Stimulated activated CD8-positive, alpha-beta memory T cell treated with anti-CD3 and anti-CD28 coated beads, Interleukin-15, amount 100 ng/mL, for 24 hours (primary cell): ENCODE measurements around the gene MAP4K3.
"Not testable (repeated sequence)": the region's sequence is repeated elsewhere in the genome, so short reads cannot be mapped to it uniquely, and the experiment has no call there.

ENCODE experiments used
- DNase-seq: peaks from one replicate; pipeline ENCODE4 v3.0.0-alpha.2; 2020; ENCODE audit warnings: low read depth

MAP4K3 gene

DNA sequence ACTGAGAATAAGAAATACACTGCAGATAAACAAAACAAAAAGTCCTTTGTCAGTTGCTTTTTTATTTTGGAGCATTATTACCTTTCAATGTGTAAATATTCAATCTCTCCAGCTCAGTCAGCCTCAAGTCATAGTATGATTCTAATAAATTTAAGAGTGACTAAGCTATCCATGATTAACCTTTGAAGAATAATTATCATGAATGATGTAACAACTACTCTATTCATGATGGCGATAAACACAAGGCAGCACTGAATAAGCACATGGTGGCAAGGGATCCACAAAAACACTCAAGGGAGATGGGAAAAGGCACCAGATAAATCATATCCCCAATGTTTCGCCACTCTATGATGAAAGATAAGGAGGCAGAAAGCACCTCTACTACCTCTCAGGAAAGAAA is 67.0 kb downstream of the MAP4K3 start:
- DNase-seq, result no peak

DNA sequence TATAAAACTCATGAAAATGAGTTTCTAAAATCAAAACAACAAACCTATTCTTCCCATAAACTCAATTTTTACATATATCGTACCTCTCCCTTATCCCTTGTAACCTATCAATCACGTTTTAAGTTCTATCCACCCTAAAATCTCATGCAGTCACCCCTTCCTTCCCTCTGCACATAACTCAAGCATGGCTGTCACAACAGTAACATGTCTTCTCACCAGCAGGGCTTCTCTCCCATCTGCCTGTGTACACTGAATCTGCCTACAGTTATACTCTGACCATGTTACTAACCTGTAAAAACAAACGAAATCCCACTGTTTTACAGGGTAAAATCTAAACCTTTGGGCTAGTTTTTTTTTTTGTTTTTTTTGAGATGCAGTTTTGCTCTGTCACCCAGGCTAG is 68.2 kb downstream of the MAP4K3 start:
- DNase-seq, result no peak

DNA sequence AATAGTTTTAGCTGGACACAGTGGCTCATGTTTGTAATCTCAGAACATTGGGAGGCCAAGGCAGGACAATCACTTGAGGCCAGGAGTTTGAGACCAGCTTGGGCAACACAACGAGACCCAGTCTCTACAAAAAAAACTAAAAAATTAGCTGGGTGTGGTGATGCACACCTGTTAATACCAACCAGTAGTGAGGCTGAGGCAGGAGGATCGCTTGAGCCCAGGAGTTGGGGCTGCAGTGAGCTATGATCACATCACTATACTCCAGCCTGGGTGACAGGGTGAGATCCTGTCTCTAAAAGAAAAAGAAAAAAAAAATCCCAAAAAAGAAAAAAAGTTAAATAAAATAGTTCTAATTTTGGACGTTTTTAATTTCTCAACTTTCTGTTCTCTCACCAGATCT is 68.7 kb downstream of the MAP4K3 start:
- no peak for DNase-seq

DNA sequence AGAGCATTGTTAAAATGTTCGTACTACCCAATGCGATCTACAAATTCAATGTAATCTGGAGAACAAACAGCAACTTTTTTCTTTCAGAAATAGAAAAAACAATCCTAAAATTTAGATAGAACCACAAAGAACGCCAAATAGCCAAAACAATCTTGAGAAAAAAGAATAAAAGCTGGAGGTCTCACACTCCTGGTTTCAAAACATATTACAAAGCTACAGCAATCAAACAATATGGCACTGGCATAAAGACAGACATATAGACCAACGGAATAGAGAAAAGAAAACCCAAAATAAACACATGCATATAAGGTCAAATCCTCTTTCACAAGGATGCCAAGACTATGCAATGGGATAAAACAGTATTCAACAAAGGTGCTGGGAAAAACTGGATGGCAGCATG is 74.5 kb downstream of the MAP4K3 start:
- no peak for DNase-seq

DNA sequence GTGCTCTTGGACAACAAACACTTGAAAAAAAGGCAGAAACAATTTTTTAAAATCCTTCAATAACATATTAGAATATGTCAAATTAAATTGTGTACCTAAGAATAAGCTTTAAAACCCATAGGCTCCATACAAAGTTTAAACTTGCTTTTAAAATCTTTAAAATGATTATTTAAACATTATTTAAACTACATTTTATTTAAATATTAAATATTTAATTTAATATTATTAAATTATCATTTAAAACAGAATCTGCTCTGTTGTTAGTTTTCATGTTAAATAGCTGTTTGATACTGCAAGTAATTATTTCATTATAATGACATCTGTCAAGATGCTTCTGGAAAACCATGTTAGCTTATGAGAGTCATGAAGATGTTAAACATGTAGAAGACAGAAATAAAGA is 75.6 kb downstream of the MAP4K3 start:
- no peak for DNase-seq

DNA sequence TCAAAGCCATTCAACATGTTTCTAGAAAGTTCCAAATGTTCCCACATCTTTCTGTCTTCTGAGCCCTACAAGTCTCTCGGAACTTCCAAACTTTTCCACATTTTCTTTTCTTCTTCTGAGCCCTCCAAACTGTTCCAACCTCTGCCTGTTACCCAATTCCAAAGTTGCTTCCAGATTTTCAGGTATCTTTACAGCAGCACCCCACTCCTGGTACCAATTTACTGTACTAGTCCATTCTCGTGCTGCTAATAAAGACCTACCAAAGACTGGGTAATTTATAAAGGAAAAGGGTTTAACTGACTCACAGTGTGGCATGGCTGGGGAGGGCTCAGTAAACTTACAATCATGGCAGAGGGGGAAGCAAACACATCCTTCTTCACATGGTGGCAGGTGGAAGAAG is 76.7 kb downstream of the MAP4K3 start:
- not testable (repeated sequence) for DNase-seq

DNA sequence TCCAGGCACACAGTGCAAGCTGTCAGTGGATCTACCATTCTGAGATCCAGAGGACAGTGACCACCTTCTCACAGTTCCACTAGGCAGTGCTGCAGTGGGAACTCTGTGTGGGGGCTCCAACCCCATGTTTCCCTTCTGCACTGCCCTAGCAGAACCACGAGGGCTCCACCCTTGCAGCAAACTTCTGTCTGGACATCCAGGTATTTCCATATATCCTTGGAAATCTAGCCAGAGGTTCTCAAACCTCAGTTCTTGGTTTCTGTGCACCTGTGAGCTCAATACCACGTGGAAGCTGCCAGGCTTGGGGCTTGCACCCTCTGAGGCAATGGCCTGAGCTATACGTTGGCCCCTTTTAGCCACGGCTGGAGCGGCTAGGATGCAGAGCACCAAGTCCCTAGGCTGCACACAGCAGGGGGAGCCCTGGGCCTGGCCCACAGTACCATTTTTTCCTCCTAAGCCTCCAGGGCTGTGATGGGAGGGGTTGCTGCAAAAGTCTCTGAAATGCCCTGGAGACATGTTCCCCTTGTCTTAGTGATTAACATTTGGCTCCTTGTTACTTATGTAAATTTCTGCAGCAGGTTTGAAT is 77.5 kb downstream of the MAP4K3 start:
- no peak for DNase-seq

DNA sequence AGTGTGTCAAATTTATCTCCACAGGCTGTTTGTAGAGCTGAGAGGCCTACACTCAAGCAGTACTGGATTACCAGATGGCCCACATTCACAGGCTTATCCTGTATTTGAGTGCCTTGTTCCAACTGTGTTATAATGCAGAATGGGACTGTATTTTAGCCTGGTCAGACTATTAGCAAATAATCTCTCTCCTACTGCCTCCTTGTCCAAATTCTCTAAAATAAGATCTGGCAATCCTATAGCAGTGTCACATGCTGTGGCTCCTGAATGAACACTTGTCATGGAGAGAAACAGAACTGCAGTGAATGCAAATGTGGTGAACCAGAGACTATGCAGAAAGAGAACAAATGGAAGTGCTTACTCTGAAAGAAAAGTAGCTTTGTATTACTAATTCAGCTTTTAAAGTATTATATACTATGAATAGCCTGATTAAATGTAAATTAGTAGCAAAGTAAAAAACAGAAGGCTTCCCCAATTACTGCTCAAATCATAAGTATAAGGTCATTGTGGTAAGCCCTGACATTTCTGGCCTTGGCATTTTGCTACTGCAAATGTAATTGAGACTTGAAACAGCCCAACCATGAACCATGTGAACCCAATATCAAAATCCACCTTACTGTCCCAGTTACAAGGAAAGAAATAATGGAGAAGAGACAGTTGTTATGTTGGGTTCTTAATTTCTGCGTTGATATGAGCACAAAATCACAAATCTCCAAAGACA is 80.0 kb downstream of the MAP4K3 start:
- DNase-seq, result no peak

DNA sequence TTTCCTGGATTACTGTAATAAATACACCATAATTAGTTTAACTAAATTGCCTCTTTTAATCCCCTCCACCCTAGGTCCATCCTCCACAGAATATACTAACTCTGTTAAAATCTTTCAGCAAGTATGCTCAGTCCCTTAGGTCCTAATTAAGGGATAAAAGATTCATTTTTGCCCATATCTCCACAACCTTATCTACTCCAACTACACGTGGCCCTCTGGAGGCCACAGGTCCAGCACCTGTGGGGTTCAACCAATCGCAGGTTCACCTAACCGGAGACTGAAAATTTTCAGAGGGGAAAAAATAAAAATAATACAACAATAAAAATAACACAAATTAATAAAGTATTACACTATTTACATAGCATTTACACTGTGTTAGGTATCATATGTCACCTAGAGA is 86.4 kb downstream of the MAP4K3 start:
- no peak for DNase-seq

DNA sequence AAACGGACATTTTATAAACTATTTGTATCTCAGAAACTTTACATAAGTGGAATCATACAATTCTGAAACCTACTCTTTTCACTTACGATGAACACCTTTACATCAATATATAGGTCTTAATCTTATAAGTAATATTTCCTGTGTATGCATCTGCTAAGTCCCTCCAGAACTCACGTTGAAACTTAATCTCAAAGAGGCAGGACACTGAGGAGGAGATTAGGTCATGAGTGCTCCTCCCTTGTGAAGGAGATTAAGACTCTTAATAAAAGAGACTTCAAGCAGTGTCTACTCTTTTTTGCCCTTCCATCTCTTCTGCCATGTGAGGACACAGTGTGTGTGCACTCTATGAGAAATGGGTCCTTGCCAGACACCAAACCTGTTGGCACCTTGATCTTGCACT is 98.6 kb downstream of the MAP4K3 start:
- no peak for DNase-seq

DNA sequence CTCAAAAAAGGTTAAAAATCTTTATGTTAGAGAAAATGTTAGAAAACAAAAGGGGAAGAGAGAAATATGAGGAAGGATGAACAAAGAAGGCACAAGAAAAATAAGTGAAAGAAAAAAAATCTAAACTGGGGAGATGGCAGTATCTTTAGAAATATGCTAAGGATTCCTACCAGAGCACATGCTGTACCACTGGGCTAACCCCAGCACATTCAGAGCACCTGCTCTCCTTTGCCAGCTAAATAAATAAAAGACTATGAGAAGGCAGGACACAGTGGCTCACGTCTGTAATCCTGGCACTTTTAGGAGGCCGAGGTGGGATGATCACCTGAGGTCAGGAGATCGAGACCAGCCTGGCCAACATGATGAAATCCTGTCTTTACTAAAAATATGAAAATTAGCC is 101.2 kb downstream of the MAP4K3 start:
- DNase-seq, result no peak

DNA sequence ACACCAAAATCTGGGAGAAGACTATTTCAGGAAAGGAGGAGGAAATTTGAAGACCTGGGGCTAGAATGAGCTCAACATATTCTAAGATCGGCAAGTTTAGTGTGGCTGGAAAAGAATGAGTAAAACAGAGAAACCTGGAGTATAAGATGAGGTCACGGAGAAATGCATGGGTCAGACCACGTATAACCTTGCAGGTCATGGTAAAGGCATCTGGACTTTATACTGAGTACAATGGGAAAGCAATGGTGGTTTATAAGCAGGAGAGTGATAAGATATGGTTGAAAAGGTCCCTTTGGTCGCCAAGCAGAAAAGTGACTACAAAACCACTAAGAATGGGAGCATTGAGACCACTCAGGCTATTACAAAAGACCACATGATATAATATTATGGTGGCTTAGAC is 102.1 kb downstream of the MAP4K3 start:
- no peak for DNase-seq

DNA sequence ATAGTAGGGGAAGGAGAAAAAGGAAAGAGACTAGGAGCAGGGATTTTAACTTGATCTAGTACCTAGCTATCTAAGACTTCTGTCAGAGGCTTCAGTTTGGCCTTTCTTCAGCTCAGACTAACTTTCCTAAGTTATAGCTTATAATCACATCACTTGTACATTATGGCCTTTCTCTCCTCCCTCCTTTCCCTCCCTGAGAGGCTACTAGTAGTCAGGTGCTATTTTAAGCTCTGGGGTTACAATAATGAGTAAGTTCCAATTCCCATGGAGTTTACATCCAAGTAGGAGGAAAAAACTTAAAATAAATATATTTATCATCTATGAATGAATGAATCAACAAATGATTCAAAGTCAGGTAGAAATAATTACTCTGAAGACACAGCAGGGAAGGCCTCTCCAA is 102.6 kb downstream of the MAP4K3 start:
- DNase-seq, result no peak

DNA sequence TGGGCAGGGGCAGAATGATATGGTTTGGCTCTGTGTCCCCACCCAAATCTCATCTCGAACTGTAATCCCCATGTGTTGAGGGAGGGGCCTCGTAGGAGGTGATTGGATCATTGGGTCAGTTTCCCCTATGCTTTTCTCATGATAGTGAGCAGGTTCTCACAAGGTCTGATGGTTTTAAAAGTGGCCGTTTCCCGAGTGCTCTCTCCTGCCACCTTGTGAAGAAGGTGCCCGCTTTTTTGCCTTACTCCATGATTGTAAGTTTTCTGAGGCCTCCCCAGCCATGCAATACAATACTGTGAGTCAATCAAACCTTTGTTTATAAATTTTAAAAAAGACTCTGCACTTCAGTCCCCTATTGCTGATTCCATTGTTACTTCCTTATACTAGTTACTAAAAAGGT is 110.4 kb downstream of the MAP4K3 start:
- DNase-seq, result no peak

DNA sequence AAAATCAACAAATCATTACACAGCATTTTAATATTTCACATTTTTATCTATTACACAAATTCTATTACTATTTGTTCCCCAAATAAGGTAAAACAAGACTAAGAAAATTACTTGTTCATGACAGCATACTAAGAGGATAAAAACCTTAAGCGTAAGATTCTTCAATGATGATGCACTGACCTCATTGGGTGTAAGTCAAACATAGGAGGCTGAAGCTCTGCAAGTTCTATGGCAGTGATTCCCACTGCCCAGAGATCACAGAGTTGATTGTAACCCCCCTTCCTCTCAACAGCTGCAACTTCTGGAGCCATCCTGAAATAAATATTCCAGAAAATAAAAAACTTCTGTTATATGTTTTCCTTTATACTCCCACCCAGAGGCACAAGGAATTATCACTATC is 111.1 kb downstream of the MAP4K3 start:
- no peak for DNase-seq

DNA sequence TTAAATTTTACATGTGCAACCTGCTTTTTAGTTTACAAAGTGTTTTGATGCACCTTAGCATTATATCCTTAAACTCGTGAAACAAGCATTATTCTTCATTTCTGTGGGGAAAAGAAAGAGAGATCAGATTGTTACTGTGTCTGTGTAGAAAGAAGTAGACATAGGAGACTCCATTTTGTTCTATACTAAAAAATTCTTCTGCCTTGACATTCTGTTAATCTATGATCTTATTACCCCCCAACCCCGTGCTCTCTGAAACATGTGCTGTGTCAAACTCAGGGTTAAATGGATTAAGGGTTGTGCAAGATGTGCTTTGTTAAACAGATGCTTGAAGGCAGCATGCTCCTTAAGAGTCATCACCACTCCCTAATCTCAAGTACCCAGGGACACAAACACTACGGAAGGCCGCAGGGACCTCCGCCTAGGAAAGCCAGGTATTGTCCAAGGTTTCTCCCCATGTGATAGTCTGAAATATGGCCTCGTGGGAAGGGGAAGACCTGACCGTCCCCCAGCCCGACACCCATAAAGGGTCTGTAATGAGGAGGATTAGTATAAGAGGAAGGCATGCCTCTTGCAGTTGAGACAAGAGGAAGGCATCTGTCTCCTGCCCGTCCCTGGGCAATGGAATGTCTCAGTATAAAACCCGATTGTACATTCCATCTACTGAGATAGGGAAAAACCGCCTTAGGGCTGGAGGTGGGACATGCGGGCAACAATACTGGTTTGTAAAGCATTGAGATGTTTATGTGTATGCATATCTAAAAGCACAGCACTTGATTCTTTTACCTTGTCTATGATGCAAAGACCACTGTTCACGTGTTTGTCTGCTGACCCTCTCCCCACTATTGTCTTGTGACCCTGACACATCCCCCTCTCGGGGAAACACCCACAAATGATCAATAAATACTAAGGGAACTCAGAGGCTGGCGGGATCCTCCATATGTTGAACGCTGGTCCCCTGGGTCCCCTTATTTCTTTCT is 115.7 kb downstream of the MAP4K3 start:
- DNase-seq, result not testable (repeated sequence)

DNA sequence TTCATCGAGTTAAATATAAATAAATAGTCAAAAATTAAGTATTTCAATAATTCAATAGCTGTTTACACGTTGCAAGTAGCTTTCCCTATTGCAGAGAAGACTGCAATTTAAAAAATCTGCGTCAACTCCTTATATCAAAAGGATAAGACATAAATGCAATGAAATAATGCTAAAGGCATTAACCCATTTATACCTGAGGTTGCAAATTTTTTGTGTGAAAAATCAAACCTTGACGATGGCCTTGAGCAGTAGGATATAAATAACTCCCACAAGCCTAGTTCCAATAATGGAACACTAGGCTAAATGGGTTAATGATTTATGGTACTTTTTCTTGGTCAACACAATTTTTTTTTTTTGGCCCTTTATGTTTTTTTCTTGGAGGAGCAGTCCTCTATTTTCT is 116.9 kb downstream of the MAP4K3 start:
- no peak for DNase-seq

DNA sequence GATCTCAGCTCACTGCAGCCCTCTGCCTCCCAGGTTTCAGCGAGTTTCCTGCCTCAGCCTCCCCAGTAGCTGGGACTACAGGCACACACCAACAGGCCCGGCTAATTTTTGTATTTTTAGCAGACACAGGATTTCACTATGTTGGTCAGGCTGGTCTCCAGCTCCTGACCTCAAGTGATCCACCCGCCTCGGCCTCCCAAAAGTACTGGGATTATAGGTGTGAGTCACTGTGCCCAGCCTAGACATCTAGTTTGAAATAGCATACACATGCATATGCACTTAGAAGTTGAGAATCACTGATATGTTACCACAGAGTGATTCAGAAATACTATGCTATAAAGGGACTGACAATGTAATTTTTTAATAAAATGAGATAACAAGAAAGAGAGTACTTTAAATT is 123.5 kb downstream of the MAP4K3 start:
- no peak for DNase-seq

DNA sequence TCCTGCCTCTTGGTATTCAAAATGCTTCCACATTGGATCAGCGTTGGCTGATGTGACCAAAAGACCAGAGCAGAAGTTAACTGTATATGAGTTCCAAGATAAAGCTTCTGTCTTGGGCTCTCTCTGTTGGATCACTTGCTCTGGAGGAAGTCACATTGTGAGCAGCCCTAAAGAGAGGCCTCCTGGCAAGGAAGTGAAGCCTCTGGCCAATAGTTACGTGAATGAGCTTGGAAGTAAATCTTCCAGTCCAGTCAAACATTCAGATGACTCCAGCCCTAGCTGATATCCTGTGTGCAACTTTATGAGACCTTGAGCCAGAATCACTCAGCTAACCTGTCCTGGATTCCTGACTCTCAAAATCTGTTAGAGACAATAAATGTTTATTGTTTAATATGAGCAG is 125.6 kb downstream of the MAP4K3 start:
- DNase-seq, result no peak

DNA sequence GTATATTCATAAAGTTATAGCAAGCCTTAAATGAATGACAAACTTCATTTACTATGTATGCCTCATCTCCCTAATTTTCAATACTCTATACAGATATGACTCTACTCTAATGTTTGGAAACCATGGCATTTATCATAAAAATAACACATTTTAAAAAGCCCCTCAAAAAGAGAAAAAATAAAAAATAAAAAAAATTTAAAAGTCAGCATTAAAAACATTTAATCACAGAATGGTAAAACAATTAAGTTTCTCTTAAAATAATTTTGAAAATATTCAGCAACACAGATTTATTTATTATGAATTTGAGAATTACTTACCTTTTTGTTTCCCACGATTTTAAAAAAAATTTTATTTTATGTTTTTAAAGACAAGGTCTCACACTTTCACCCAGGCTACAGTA is 128.3 kb downstream of the MAP4K3 start:
- no peak for DNase-seq

DNA sequence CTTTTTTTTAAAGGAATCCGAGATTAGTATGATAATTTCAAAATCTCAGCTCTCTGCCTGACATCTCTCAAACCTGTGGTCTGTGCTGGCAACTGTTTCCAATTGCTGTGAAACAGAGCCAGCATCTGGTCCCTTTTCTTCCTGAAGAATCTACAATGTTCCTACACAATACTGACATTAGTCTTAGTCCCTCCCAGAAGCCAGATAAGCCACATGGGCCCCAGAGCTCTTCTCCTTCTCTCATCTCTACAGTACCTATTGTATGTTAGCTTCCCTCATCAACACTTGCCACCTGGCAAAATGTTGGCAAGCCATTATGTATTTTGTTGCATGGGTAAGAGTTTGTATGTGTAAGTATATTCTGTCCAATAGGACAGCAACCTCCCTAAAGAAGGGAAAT is 130.5 kb downstream of the MAP4K3 start:
- DNase-seq, result no peak

DNA sequence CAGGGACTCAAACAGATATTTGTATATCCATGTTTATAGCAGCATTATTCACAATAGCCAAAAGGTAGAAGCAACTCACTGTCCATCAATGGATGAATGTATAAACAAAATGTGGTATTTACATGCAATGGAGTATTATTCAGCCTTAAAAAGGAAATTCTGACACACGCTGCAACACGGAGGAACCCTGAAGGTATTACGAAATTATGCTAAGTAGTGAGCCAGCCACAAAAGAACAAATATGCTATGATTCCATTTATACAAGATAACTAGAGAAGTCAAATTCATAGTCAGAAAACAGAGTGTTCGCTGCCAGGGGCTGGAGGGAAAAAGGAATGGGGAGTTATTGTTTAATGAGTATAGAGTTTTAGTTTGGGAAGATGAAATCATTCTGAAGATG is 132.4 kb downstream of the MAP4K3 start:
- DNase-seq, result no peak

DNA sequence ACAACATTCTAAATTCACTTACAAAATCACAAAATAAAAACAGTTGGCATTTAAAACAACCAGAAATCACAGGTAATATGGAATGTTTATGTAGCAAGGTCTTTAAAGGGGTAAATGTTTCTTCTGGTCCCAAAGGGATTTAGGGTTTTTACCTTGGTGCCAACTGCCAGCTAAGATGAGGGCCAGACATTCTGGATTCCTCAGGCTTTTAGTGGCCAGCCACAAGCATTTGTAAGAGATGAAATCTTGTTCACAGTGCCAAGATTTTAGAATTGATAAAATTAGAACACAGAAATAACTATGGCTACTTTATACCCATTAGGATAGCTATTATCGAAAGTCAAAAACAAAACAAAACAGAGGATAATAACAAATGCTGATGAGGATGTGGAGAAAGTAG is 132.9 kb downstream of the MAP4K3 start:
- no peak for DNase-seq
